Loucy (cell line): ENCODE results near the gene IFT27.
A peak's percentile ranks its signal among the peaks of the same experiment; 100 is the strongest.

Experiments used
- H2AFZ ChIP-seq: fragments of 200-600 bp; sonication (generic); 2 replicates; pipeline ENCODE4 v1.6.0; 2016; ENCODE audit warnings: antibody characterized with exemption, mild to moderate bottlenecking, low read length, moderate library complexity
- H3F3A ChIP-seq: fragments of 200-600 bp; 2 replicates; pipeline ENCODE4 v1.6.0; 2016; ENCODE audit warnings: antibody characterized with exemption, low read depth, mild to moderate bottlenecking
- H3K27me3 ChIP-seq: fragments of 200-600 bp; sonication (generic); 2 replicates; pipeline ENCODE4 v1.6.1; 2014; ENCODE audit warnings: low read length, mild to moderate bottlenecking; ENCODE audit not compliant: insufficient read depth, poor library complexity, severe bottlenecking
- H3K36me3 ChIP-seq: fragments of 200-600 bp; sonication (generic); 2 replicates; pipeline ENCODE4 v1.6.1; 2016; ENCODE audit warnings: low read length; ENCODE audit not compliant: insufficient read depth
- H3K4me1 ChIP-seq: fragments of 200-600 bp; sonication (generic); 2 replicates; pipeline ENCODE4 v1.5.1; 2014; ENCODE audit warnings: low read length, mild to moderate bottlenecking; ENCODE audit not compliant: insufficient read depth, poor library complexity, severe bottlenecking
- H3K4me2 ChIP-seq: fragments of 200-600 bp; sonication (generic); 2 replicates; pipeline ENCODE4 v1.6.0; 2014; ENCODE audit warnings: antibody characterized with exemption, low read length, low read depth, mild to moderate bottlenecking; ENCODE audit not compliant: poor library complexity, severe bottlenecking
- H3K4me3 ChIP-seq: fragments of 200-600 bp; sonication (generic); 2 replicates; pipeline ENCODE4 v1.5.1; 2014; ENCODE audit warnings: low read length, mild to moderate bottlenecking, mixed read lengths; ENCODE audit not compliant: poor library complexity, severe bottlenecking
- H3K79me2 ChIP-seq: fragments of 200-600 bp; sonication (generic); 2 replicates; pipeline ENCODE4 v1.6.1; 2014; ENCODE audit warnings: low read length; ENCODE audit not compliant: insufficient read depth
- H3K9ac ChIP-seq: fragments of 200-600 bp; sonication (generic); 2 replicates; pipeline ENCODE4 v1.6.0; 2014; ENCODE audit warnings: mild to moderate bottlenecking, low read depth, low read length, moderate library complexity; ENCODE audit not compliant: poor library complexity, severe bottlenecking
- H3K9me2 ChIP-seq: fragments of 200-600 bp; sonication (generic); replicated peaks from 2 replicates; pipeline ENCODE4 v1.6.1; 2016; ENCODE audit warnings: low read depth, low read length, mixed read lengths
- H3K9me3 ChIP-seq: fragments of 200-600 bp; sonication (generic); 2 replicates; pipeline ENCODE4 v1.6.1; 2014; ENCODE audit warnings: mild to moderate bottlenecking, antibody characterized with exemption, low read length, low read depth; ENCODE audit not compliant: insufficient read depth
- H4K20me1 ChIP-seq: fragments of 200-600 bp; sonication (generic); 2 replicates; pipeline ENCODE4 v1.6.0; 2014; ENCODE audit warnings: antibody characterized with exemption, low read length, mild to moderate bottlenecking; ENCODE audit not compliant: insufficient read depth, poor library complexity, severe bottlenecking
- EZH2phosphoT487 ChIP-seq: fragments of 200-600 bp; IDR thresholded peaks from 2 replicates; pipeline ENCODE4 v1.6.1; 2018; ENCODE audit warnings: antibody characterized with exemption, mild to moderate bottlenecking, moderate library complexity, borderline replicate concordance
- TF ChIP-seq, protein P1 (sequence below): fragments of 200-600 bp; sonication (generic); conservative IDR thresholded peaks from 2 replicates; pipeline ENCODE4 v1.5.1; 2014; ENCODE audit warnings: mild to moderate bottlenecking, antibody characterized with exemption, low read length

The IFT27 gene

DNA sequence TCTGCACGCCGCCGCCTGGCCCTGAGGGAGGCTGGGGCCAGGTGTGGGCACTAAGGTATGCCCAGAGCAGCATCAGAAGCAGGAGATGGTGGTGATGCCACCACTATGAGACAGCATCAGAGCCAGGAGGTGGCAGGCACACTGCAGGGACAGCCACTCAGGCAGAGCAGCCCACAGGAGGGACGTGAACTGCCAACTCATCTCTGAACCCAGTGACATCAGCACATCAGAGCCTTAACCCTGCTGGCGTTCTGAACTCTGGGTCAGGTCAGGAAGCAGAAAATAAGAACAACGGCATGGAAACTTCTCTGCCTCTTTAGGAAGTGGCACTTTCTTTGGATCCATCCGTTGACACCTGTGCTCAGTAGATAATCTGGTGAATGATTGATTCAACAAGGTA, 14.7 kb upstream of the IFT27 start:
- no peak overlapping the region for H3K4me3 ChIP-seq
- H3K9me2 ChIP-seq: no peaks in the 10 kb centered on the region
- TF ChIP-seq, protein P1, sequence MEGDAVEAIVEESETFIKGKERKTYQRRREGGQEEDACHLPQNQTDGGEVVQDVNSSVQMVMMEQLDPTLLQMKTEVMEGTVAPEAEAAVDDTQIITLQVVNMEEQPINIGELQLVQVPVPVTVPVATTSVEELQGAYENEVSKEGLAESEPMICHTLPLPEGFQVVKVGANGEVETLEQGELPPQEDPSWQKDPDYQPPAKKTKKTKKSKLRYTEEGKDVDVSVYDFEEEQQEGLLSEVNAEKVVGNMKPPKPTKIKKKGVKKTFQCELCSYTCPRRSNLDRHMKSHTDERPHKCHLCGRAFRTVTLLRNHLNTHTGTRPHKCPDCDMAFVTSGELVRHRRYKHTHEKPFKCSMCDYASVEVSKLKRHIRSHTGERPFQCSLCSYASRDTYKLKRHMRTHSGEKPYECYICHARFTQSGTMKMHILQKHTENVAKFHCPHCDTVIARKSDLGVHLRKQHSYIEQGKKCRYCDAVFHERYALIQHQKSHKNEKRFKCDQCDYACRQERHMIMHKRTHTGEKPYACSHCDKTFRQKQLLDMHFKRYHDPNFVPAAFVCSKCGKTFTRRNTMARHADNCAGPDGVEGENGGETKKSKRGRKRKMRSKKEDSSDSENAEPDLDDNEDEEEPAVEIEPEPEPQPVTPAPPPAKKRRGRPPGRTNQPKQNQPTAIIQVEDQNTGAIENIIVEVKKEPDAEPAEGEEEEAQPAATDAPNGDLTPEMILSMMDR: no peak
- TF ChIP-seq EZH2phosphoT487: no peak
- H3K9ac ChIP-seq: no peak overlapping the region
- no peak overlapping the region for H3K4me2 ChIP-seq
- H3K79me2 ChIP-seq: no peaks in the 10 kb centered on the region
- H3K4me1 ChIP-seq: no peaks in the 10 kb centered on the region
- H4K20me1 ChIP-seq: no peaks in the 10 kb centered on the region
- no peaks in the 10 kb centered on the region for H3K9me3 ChIP-seq
- peak overlapping the region; percentile 20; the same call in 1 of the 2 replicates for H2AFZ ChIP-seq
- H3K27me3 ChIP-seq: no peaks in the 10 kb centered on the region
- H3K36me3 ChIP-seq: no peaks in the 10 kb centered on the region
- H3F3A ChIP-seq: no peaks in the 10 kb centered on the region

DNA sequence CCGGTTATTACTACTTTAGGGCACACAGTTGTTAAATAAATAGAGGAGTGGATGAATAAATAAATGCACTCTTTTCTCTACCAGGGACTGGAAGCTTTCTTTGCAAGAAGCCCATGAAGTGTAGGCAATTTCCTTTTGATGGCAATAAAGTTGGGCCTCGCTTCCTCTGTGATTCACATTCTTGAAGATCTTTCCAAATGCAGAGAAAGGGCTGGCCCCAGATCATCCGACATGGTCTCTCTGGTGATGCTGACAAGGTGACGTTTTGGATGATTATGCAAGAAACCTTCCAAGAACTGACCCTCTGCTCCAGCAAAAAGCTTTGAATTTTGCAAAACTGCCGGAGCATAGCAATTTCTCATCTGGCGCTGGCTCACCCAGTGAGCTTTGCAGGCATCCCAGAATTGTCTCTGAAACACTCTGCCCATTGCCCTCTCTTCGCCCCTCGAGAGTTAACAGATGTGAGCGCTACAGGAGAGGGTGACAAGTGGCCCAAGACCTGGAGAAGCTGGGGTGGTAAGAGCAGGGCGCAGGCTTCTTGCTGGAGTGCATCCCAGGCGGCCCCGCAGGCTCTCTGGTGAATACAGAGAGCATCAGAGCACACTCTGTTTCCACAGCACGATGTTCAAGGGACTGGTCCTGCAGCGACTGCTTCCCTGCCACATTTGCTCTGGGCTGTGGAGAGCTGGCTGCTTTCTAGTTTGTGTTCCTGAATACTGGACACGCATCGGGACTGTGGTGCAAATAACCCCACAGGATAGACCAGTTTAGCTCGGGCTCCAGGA, 11.5 kb upstream of the IFT27 start:
- Histone ChIP-seq H3K36me3 (no peaks in the 10 kb centered on the region), H3K9me3 (no peaks in the 10 kb centered on the region), H3K4me1 (no peaks in the 10 kb centered on the region), H3K27me3 (no peaks in the 10 kb centered on the region), H4K20me1 (no peaks in the 10 kb centered on the region), H3K9ac (no peak overlapping the region), H3K4me2 (no peak overlapping the region), H3K79me2 (no peaks in the 10 kb centered on the region), H3K4me3 (no peak overlapping the region), H3F3A (no peaks in the 10 kb centered on the region), H2AFZ (no peak overlapping the region), H3K9me2 (no peaks in the 10 kb centered on the region)
- TF ChIP-seq, protein P1: no peak
- no peak for TF ChIP-seq EZH2phosphoT487

DNA sequence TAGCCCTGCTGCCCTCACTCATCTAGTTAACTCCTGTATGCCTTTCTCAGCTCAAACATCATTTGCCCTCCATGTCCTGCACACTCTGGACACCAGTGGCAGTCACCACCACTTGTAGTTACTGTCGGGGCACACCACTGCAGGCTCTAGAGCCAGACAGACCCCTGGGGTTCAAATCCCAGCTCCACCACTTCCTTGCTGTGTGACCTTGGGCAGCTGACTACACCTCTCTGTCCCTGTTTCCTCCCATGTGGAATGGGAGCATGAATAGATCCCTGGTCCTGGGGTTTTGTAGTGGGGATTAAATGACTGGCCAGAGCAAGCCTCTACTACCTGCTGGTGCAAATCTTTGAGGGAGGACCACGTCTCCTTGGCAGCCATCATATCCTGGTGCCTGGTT, 7.8 kb upstream of the IFT27 start:
- Histone ChIP-seq H3K9me2 (no peaks in the 10 kb centered on the region), H3K36me3 (no peaks in the 10 kb centered on the region), H2AFZ (no peak overlapping the region), H3K4me1 (peaks cover 9% of the 10 kb centered on the region), H3F3A (no peaks in the 10 kb centered on the region), H3K4me3 (no peak overlapping the region), H3K9me3 (no peaks in the 10 kb centered on the region), H3K27me3 (no peaks in the 10 kb centered on the region), H3K4me2 (no peak overlapping the region), H4K20me1 (no peaks in the 10 kb centered on the region), H3K79me2 (no peaks in the 10 kb centered on the region), H3K9ac (no peak overlapping the region)
- TF ChIP-seq EZH2phosphoT487: no peak
- TF ChIP-seq, protein P1: no peak
